ENCODE data around the gene SPINK4. TPM values are rescaled to one million over a fixed set of nuclear protein-coding genes. Genes with fewer than 3 reads are reported as not detected.

The SPINK4 gene
- total RNA-seq, 4 donors from 2014 or later: not detected

GRCh38 chr9:33222031-33222430, 17.9 kb upstream of the SPINK4 start:
- no peak for TF ChIP-seq CTCF (IDR thresholded peaks at IDR 0.05; ENCODE audit: low read depth)

GRCh38 chr9:33223696-33224095, 16.3 kb upstream of the SPINK4 start:
- TF ChIP-seq CTCF (IDR thresholded peaks at IDR 0.05; ENCODE audit: low read depth): no peak

- TF ChIP-seq CTCF (IDR thresholded peaks at IDR 0.05; ENCODE audit: low read depth): no peak
These were observed 14.4 kb upstream of the SPINK4 start for GRCh38 chr9:33225319-33226147.

GRCh38 chr9:33227008-33227398, 13.0 kb upstream of the SPINK4 start:
- no peak for TF ChIP-seq CTCF (IDR thresholded peaks at IDR 0.05; ENCODE audit: low read depth)

GRCh38 chr9:33227741-33228140, 12.2 kb upstream of the SPINK4 start:
- no peak for TF ChIP-seq CTCF (IDR thresholded peaks at IDR 0.05; ENCODE audit: low read depth)

GRCh38 chr9:33228606-33229005, 11.4 kb upstream of the SPINK4 start:
- TF ChIP-seq CTCF (IDR thresholded peaks at IDR 0.05; ENCODE audit: low read depth): no peak

- TF ChIP-seq CTCF (IDR thresholded peaks at IDR 0.05; ENCODE audit: low read depth): no peak
These were observed 10.4 kb upstream of the SPINK4 start for GRCh38 chr9:33229359-33230114.

All from subcutaneous adipose tissue (tissue), 4 donors.